Type B pancreatic cell (in vitro differentiated cells): ENCODE results near the gene OR4D6. TPM values are rescaled to one million over a fixed set of nuclear protein-coding genes. Genes with fewer than 3 reads are reported as not detected.

Experiments
- total RNA-seq: library from RNA; stranded (reverse); gene quantifications from 2 replicates; pipeline ENCODE4 v1.2.1, GENCODE V29; 2021; ENCODE audit warnings: low replicate concordance

OR4D6 gene
- total RNA-seq, 1 donor from 2014 or later = not detected

Other genes with a start within 250 kb of the OR4D6 start
- gene MPEG1, start 244.0 kb upstream of the OR4D6 start, total RNA-seq = not detected in 2 replicates
- gene OR5AN1, start 98.1 kb upstream of the OR4D6 start, total RNA-seq = not detected in 2 replicates
- not detected in 2 replicates for gene OR5A2, start 30.5 kb upstream of the OR4D6 start, total RNA-seq
- gene OR5A1, start 20.5 kb upstream of the OR4D6 start, total RNA-seq = not detected in 2 replicates
- gene OR4D10, start 16.4 kb downstream of the OR4D6 start, total RNA-seq = not detected in 2 replicates
- gene OR4D11, start 46.6 kb downstream of the OR4D6 start, total RNA-seq = not detected in 2 replicates
- gene OR4D9, start 54.6 kb downstream of the OR4D6 start, total RNA-seq = not detected in 2 replicates
- gene OSBP, start 158.8 kb downstream of the OR4D6 start, total RNA-seq = 42.4 and 44.5 TPM in 2 replicates
- 35.0 and 37.4 TPM in 2 replicates for gene PATL1, start 212.1 kb downstream of the OR4D6 start, total RNA-seq